Astrocyte (in vitro differentiated cells and primary cell): ENCODE results near the gene PSMD5. TPM values are rescaled to one million over a fixed set of nuclear protein-coding genes. Genes with fewer than 3 reads are reported as not detected.

Experiments used
- DNase-seq: peaks from one replicate; pipeline ENCODE4 v3.0.0-alpha.2; 2010; ENCODE audit warnings: low read depth
- FAIRE-seq: peaks from 2 replicates; lab custom pipeline; 2011; peaks lifted over from hg19 to GRCh38; lab: Jason Lieb, UNC
- H2AFZ ChIP-seq: 2 replicates; pipeline ENCODE4 v1.6.0; 2012; ENCODE audit warnings: low read depth, low read length, inconsistent platforms
- H3K27ac ChIP-seq: 2 replicates; pipeline ENCODE4 v1.5.1; 2011; ENCODE audit warnings: low read depth, low read length, inconsistent platforms
- H3K27me3 ChIP-seq: 2 replicates; pipeline ENCODE4 v1.6.0; 2011; ENCODE audit warnings: low read length, inconsistent platforms; ENCODE audit not compliant: insufficient read depth
- H3K36me3 ChIP-seq: 2 replicates; pipeline ENCODE4 v1.5.1; 2011; ENCODE audit warnings: low read length, inconsistent platforms; ENCODE audit not compliant: insufficient read depth
- H3K4me1 ChIP-seq: 2 replicates; pipeline ENCODE4 v1.5.1; 2011; ENCODE audit warnings: low read length, inconsistent platforms; ENCODE audit not compliant: insufficient read depth
- H3K4me2 ChIP-seq: 2 replicates; pipeline ENCODE4 v1.6.0; 2012; ENCODE audit warnings: low read length, inconsistent platforms
- H3K4me3 ChIP-seq: 2 replicates; pipeline ENCODE4 v1.5.1; 2011; ENCODE audit warnings: low read depth, mild to moderate bottlenecking, low read length, inconsistent platforms; ENCODE audit not compliant: insufficient read depth
- H3K79me2 ChIP-seq: 2 replicates; pipeline ENCODE4 v1.6.0; 2012; ENCODE audit warnings: mild to moderate bottlenecking, low read length, inconsistent platforms; ENCODE audit not compliant: insufficient read depth
- H3K9ac ChIP-seq: 2 replicates; pipeline ENCODE4 v1.6.0; 2012; ENCODE audit warnings: mild to moderate bottlenecking, low read length, inconsistent platforms
- H3K9me3 ChIP-seq: 2 replicates; pipeline ENCODE4 v1.5.1; 2012; ENCODE audit warnings: low read depth, mild to moderate bottlenecking, low read length, inconsistent platforms; ENCODE audit not compliant: insufficient read depth
- H4K20me1 ChIP-seq: 2 replicates; pipeline ENCODE4 v1.6.0; 2012; ENCODE audit warnings: low read length, inconsistent platforms; ENCODE audit not compliant: insufficient read depth
- H3K27ac Mint-ChIP-seq: one replicate; pipeline ENCODE4 v1.8.0; 2021; ENCODE audit warnings: mild to moderate bottlenecking, mixed read lengths; ENCODE audit not compliant: unreplicated experiment
- H3K27me3 Mint-ChIP-seq: one replicate; pipeline ENCODE4 v1.8.0; 2021; ENCODE audit warnings: low read depth, mixed read lengths; ENCODE audit not compliant: unreplicated experiment
- H3K36me3 Mint-ChIP-seq: one replicate; pipeline ENCODE4 v1.8.0; 2021; ENCODE audit warnings: low read depth, mixed read lengths; ENCODE audit not compliant: unreplicated experiment
- H3K4me1 Mint-ChIP-seq: one replicate; pipeline ENCODE4 v1.8.0; 2021; ENCODE audit warnings: low read depth, mixed read lengths; ENCODE audit not compliant: unreplicated experiment
- H3K4me3 Mint-ChIP-seq: one replicate; pipeline ENCODE4 v1.8.0; 2021; ENCODE audit warnings: mild to moderate bottlenecking, moderate library complexity, mixed read lengths; ENCODE audit not compliant: unreplicated experiment
- H3K9me3 Mint-ChIP-seq: one replicate; pipeline ENCODE4 v1.8.0; 2021; ENCODE audit warnings: mild to moderate bottlenecking, mixed read lengths; ENCODE audit not compliant: unreplicated experiment
- EZH2 ChIP-seq: IDR thresholded peaks from 2 replicates; pipeline ENCODE4 v1.6.1; 2012; ENCODE audit warnings: mild to moderate bottlenecking, low read length, inconsistent platforms; ENCODE audit not compliant: insufficient read depth
- total RNA-seq: library from RNA; stranded (reverse); gene quantifications from 2 replicates; pipeline ENCODE4 v1.2.1, GENCODE V29; 2021
- TF ChIP-seq, protein P1 (sequence below): IDR thresholded peaks from 2 replicates; pipeline ENCODE4 v1.5.1; 2011; ENCODE audit warnings: low read depth, mild to moderate bottlenecking, inconsistent platforms, low read length, moderate library complexity; ENCODE audit not compliant: insufficient read depth

PSMD5 gene
- total RNA-seq, 1 donor from 2014 or later = 66.2 TPM

GRCh38 chr9:120889606-120890271, 47.0 kb upstream of the PSMD5 start:
- peaks cover 4% of the 10 kb centered on the region for H3K36me3 Mint-ChIP-seq
- H3K4me3 Mint-ChIP-seq = no peak overlapping the region
- Histone ChIP-seq H4K20me1 (peaks cover 3% of the 10 kb centered on the region), H3K27me3 (peaks cover 4% of the 10 kb centered on the region), H3K4me1 (peaks cover 21% of the 10 kb centered on the region), H2AFZ (no peak overlapping the region), H3K9ac (no peak overlapping the region), H3K4me2 (no peak overlapping the region), H3K79me2 (no peaks in the 10 kb centered on the region), H3K9me3 (no peaks in the 10 kb centered on the region), H3K4me3 (no peak overlapping the region), H3K27ac (no peak overlapping the region), H3K36me3 (no peaks in the 10 kb centered on the region)
- DNase-seq = no peak
- H3K27ac Mint-ChIP-seq = no peak overlapping the region
- TF ChIP-seq EZH2 = no peak
- TF ChIP-seq, protein P1, sequence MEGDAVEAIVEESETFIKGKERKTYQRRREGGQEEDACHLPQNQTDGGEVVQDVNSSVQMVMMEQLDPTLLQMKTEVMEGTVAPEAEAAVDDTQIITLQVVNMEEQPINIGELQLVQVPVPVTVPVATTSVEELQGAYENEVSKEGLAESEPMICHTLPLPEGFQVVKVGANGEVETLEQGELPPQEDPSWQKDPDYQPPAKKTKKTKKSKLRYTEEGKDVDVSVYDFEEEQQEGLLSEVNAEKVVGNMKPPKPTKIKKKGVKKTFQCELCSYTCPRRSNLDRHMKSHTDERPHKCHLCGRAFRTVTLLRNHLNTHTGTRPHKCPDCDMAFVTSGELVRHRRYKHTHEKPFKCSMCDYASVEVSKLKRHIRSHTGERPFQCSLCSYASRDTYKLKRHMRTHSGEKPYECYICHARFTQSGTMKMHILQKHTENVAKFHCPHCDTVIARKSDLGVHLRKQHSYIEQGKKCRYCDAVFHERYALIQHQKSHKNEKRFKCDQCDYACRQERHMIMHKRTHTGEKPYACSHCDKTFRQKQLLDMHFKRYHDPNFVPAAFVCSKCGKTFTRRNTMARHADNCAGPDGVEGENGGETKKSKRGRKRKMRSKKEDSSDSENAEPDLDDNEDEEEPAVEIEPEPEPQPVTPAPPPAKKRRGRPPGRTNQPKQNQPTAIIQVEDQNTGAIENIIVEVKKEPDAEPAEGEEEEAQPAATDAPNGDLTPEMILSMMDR = no peak
- H3K4me1 Mint-ChIP-seq = peaks cover 28% of the 10 kb centered on the region
- peaks cover 9% of the 10 kb centered on the region for H3K27me3 Mint-ChIP-seq
- H3K9me3 Mint-ChIP-seq = peaks cover 3% of the 10 kb centered on the region
- FAIRE-seq = no peak

GRCh38 chr9:120888626-120889025, 45.9 kb upstream of the PSMD5 start:
- Histone ChIP-seq H3K27ac (no peak overlapping the region), H3K4me1 (peaks cover 17% of the 10 kb centered on the region)
- H3K4me3 Mint-ChIP-seq = no peak overlapping the region

More at GRCh38 chr9:120888626-120889025, 45.9 kb upstream of the PSMD5 start:
- no peak for DNase-seq
- H3K27me3 Mint-ChIP-seq = peaks cover 9% of the 10 kb centered on the region
- no peak for FAIRE-seq
- H3K4me1 Mint-ChIP-seq = peaks cover 28% of the 10 kb centered on the region
- no peaks in the 10 kb centered on the region for H3K9me3 ChIP-seq
- peaks cover 3% of the 10 kb centered on the region for H4K20me1 ChIP-seq
- no peak overlapping the region for H3K4me2 ChIP-seq
- TF ChIP-seq, protein P1 = no peak
- no peak for TF ChIP-seq EZH2
- no peak overlapping the region for H3K9ac ChIP-seq
- H3K27me3 ChIP-seq = peaks cover 3% of the 10 kb centered on the region
- H2AFZ ChIP-seq = no peak overlapping the region
- no peak overlapping the region for H3K4me3 ChIP-seq
- H3K9me3 Mint-ChIP-seq = peaks cover 3% of the 10 kb centered on the region
- H3K36me3 Mint-ChIP-seq = peaks cover 4% of the 10 kb centered on the region
- H3K36me3 ChIP-seq = no peaks in the 10 kb centered on the region
- no peaks in the 10 kb centered on the region for H3K79me2 ChIP-seq
- H3K27ac Mint-ChIP-seq = no peak overlapping the region
